C4-2B (cell line): Measurements from ENCODE around the gene RGS9.

Experiments
- H3K27ac ChIP-seq: fragments of 450-650 bp; 2 replicates; pipeline ENCODE4 v1.5.1; 2017
- CTCF ChIP-seq: fragments of 450-650 bp; conservative IDR thresholded peaks from 2 replicates; pipeline ENCODE4 v1.5.1; 2017; ENCODE audit warnings: mild to moderate bottlenecking
- ZFX ChIP-seq: fragments of 450-650 bp; IDR thresholded peaks from 2 replicates; pipeline ENCODE4 v1.6.1; 2017

RGS9 gene

GRCh38 chr17:65131240-65131639 lies 5.9 kb upstream of the RGS9 start:
- H3K27ac ChIP-seq: no peak overlapping the region
- no peak for TF ChIP-seq ZFX
- no peak for TF ChIP-seq CTCF

DNA sequence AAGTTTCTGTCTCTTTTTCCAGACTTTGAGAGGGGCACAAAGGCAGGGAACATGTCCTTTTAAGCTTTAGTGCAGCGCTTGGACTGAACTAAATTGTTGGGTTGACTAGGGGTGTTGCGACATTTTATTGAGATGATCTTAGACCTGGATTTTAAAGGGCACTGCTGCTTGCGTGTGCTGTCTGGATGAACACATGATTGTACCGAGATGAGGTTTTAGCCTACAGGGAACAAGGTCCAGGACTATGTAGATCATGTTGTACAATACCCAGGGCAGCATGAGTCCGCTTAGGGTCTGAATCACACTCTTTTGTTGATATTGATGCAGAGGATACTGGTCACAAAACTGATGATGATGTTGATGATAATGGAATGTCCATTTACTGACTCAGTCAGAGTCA lies 5.2 kb upstream of the RGS9 start:
- no peak overlapping the region for H3K27ac ChIP-seq
- no peak for TF ChIP-seq ZFX
- no peak for TF ChIP-seq CTCF

DNA sequence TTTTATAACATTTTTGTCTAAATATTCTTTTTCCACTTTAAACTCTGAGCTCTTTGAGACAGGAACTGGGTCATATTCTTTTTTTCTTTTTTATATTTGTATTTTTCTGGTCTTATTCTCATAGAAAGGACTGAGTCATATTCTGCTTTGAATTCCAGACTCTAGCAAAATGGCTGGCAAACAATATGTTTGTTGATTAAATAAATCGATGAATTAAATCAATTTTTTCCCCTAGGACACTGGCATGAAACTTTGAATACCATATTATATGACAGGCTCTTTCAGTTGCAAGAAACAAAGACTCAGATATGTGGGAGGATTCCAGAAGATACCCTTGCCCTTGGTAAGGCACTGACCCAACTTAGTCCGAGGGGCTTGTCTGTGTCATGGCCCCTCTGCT lies 3.1 kb upstream of the RGS9 start:
- H3K27ac ChIP-seq: no peak overlapping the region
- TF ChIP-seq CTCF: no peak
- TF ChIP-seq ZFX: no peak

DNA sequence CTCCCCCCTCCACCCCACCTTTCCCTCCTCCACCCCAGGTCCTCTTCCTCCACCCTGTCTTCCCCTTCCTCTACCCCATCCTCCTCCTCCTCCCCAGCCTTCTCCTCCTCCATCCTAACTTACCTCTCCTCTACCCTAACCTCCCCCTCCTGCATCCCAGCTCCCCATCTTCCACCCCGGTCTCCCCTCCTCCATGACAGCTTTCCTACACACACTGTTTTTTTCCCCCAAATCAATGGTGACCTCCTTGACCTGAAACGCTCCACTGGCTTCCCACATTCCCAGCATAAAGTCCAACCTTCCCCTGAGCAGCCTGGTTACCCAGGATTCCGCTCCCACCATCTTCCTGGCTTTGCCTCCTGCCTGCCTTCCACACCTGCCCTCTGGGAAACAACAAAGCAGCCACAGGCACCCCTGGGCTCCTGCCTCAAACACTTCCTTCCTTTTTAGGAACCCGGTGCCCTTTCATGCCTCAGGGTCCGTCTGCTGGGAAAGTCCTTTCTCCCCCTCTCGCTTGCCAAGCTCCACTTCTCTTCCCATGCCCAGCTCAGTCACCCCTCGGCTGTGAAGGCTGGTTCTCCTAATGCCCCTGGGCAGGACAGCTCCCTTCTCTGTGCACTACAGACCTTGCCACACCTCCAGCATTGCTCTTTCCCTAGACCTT lies 2.1 kb downstream of the RGS9 start:
- H3K27ac ChIP-seq: no peak overlapping the region
- TF ChIP-seq ZFX (no peak), CTCF (no peak)

DNA sequence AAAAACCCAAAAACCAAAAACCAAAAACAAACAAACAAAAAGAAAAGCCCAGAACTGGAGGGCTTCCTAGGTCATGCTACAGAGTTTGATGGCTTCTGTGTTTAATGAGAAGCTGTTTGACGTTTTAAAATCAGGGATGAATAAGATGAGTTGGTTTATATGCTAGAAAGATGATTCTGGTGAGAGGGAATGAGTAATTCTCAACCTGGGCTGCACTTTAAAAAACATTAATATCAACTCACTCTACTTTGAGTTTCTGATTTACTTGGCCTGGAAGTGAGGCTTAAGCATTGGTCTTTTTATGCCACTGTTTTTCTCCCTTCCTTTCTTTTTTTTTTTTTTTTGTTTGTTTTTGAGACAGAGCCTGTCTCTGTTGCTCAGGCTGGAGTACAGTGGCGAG lies 5.1 kb downstream of the RGS9 start:
- TF ChIP-seq ZFX (no peak), CTCF (no peak)
- no peak overlapping the region for H3K27ac ChIP-seq

DNA sequence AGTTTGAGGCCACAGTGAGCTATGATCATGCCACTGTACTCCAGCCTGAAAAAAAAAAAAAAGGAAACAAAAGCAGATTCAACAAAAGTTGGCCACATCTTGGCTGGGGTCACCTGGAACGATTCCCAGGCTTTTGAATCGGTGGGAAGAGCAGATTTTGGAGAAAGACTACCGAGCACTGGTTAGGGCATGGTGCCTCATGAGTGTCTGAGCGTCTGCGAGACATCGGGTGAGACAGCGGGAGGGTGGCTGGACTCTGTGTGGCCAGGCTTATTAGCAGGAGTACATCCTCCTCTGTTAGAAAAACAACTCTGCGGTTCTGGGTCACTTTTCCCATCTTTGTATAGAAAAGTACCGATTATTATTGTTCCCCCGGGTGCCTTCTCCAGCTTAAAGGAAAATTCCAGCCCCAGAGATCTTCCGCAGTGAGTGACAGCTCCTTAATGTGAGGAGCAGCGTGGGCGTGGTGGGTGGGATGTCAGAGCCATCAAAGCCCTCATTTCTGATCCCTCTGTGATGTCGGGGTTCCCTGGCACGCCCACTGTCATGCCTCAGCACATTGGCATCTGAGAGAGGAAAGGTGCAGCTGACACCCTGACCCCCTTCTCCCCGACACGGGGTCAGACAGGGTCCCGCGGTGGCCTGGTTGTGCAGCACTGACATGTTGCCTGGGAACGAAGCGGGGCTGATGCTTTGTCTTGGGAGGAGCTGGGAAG lies 6.9 kb downstream of the RGS9 start:
- H3K27ac ChIP-seq: no peak overlapping the region
- TF ChIP-seq CTCF (no peak), ZFX (no peak)

- TF ChIP-seq CTCF (no peak), ZFX (no peak)
- H3K27ac ChIP-seq: no peak overlapping the region
Observed at GRCh38 chr17:65145743-65146142, 8.6 kb downstream of the RGS9 start.
